ENCODE results near the gene PCDHGA8.
"Not testable (repeated sequence)": the region's sequence is repeated elsewhere in the genome, so short reads cannot be mapped to it uniquely, and the experiment has no call there.

Gene PCDHGA8

GRCh38 chr5:141392429-141393198 is at the start of gene PCDHGA8:
Gene PCDHGA8, plus strand, starts transcription at chr5:141392633. Its CDS starts 181 bp downstream, at chr5:141392814.
- DNase-seq = no peak

DNA sequence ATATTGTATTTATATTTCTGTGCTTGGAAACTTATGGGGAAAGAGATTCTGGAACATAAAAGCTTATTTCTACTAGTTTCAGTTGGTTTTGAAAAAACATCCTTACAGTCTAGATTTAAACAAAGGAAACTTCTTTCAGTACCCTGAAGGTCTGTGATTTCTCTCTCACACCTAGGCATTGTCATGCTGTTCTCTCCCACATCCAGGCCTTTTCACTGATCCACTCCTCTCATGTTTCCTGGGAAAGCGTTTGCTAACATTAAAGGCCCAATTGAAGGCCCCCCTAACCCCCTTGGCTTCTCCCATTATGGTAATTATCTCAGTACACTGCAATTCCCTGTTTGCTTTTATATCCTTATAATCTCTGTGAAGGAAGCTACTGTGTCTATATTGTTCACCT is 49.7 kb upstream of the PCDHGA8 start:
- DNase-seq = no peak

GRCh38 chr5:141343242-141343952 is 49.0 kb upstream of the PCDHGA8 start, which contains the start of gene PCDHGA3:
Gene PCDHGA3, plus strand, starts transcription at chr5:141343829. Its CDS starts 205 bp downstream, at chr5:141344034.
- DNase-seq = no peak

DNA sequence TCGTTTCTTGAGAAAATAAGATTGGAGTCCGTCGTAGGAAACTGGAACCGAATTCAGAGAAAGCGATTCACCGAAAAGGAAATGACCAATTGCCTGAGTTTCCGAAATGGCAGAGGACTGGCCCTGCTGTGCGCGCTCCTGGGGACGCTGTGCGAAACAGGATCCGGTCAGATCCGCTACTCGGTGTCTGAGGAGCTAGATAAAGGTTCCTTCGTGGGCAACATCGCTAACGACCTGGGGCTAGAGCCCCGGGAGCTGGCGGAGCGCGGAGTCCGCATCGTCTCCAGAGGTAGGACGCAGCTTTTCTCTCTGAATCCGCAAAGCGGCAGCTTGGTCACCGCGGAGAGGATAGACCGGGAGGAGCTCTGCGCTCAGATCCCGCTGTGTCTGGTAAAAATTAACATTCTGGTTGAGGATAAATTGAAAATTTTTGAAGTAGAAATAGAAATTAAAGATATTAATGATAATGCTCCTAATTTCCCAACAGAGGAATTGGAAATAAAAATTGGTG is 48.4 kb upstream of the PCDHGA8 start:
- no peak for DNase-seq

- no peak for DNase-seq
Measured at GRCh38 chr5:141345327-141345726, 47.1 kb upstream of the PCDHGA8 start.

GRCh38 chr5:141346017-141346416 is 46.4 kb upstream of the PCDHGA8 start:
- DNase-seq = not testable (repeated sequence)

DNA sequence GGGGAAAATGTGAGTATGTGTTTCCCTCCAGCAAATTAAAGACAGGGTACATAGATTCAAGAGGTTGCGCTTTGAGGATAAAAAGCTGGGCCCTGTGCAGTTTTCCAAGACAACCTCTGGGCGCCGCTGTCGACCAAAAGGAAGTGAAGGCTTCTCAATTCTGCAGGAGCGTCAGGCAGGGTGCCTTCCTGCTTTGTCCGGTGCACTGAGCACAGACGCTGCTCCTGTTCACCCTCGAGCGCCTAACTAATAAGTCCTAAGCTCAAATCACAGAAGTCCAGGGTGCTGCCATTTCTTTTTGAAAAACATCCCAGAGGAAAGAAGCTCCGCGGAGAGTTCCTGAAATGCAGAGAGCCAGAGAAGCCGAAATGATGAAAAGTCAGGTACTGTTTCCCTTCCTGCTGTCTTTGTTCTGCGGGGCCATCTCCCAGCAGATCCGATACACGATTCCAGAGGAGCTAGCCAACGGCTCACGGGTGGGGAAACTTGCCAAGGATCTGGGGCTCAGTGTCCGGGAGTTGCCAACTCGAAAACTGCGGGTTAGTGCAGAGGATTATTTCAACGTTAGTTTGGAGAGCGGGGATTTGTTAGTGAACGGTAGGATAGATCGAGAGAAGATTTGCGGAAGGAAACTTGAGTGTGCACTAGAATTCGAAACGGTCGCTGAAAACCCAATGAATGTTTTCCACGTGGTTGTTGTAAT is 42.4 kb upstream of the PCDHGA8 start, which contains the start of gene PCDHGB1:
PCDHGB1 (plus strand) TSS at position 183 of the 703 bp plus-strand sequence; CDS start at position 345, 162 bp downstream.
- peak; percentile 37 for DNase-seq

DNA sequence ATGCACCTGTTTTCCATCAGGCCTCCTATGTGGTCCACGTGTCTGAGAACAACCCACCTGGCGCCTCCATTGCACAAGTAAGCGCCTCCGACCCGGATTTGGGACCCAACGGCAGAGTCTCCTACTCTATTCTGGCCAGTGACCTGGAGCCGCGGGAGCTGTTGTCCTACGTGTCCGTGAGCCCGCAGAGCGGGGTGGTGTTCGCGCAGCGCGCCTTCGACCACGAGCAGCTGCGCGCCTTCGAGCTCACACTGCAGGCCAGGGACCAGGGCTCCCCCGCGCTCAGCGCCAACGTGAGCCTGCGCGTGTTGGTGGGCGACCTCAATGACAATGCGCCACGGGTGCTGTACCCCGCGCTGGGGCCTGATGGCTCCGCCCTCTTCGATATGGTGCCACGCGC is 40.8 kb upstream of the PCDHGA8 start:
- no peak for DNase-seq

DNA sequence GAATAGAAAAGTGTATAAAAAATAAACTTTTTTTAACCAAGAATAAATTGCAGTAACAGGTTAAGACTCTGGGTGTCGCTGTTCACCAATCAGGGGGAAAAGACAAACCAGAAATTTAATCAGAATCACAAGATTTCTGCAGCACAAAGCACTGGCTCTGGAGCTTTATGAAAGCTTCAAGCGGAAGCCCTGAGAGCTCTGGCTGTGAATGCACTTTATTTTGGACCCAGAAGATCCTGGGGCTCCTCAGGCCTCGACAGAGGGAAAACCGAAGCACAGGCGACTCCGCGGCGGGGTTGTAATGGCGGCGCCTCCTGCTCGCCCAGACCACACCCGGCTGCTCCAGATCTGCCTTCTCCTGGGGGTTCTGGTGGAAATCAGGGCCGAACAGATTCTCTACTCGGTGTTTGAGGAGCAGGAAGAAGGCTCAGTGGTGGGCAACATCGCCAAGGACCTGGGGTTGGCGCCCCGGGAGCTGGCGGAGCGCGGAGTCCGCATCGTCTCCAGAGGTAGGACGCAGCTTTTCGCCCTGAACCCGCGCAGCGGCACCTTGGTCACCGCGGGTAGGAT is 37.4 kb upstream of the PCDHGA8 start, which contains the start of gene PCDHGA4:
PCDHGA4 (plus strand) TSS at position 122 of the 570 bp plus-strand sequence; CDS start at position 209, 87 bp downstream.
- no peak for DNase-seq

DNA sequence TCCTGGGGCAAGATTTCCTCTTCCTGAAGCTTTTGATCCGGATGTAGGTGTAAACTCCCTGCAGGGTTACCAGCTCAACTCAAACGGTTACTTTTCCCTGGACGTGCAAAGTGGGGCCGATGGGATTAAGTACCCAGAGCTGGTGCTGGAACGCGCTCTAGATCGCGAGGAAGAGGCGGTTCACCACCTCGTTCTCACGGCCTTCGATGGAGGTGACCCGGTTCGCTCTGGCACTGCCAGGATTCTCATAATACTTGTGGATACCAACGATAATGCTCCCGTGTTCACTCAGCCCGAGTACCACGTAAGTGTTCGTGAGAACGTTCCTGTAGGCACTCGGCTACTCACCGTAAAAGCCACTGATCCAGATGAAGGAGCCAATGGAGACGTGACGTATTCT is 36.8 kb upstream of the PCDHGA8 start:
- DNase-seq = no peak

GRCh38 chr5:141356133-141356532 is 36.3 kb upstream of the PCDHGA8 start:
- no peak for DNase-seq

- DNase-seq = no peak
Measured at GRCh38 chr5:141356950-141357349, 35.5 kb upstream of the PCDHGA8 start.

DNA sequence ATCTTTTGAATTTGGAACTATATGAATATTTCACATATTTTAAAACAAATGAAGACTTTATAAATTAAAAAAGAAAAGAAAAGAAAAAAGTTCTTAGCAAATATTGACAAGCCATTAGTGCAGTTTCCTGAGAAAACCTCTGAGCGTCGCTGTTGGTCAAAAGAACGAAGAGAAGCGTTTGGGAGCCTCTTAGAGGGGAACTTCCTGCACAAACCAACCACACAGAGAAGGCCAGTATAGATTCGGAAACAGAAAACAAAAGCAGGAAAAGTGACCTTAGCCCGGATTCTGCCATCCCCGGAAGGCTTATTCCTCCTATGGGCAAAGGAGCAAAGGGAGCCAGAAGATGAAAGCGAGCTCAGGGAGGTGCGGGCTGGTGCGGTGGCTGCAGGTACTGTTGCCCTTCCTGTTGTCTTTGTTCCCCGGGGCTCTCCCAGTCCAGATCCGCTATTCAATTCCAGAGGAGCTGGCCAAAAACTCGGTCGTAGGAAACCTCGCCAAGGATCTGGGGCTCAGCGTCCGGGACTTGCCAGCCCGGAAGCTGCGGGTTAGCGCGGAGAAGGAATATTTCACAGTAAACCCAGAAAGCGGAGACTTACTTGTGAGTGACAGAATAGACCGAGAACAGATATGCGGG is 32.5 kb upstream of the PCDHGA8 start, which contains the start of gene PCDHGB2:
PCDHGB2 (plus strand) TSS at position 205 of the 637 bp plus-strand sequence; CDS start at position 347, 142 bp downstream.
- no peak for DNase-seq

GRCh38 chr5:141360685-141361084 is 31.7 kb upstream of the PCDHGA8 start:
- no peak for DNase-seq

GRCh38 chr5:141362719-141363118 is 29.7 kb upstream of the PCDHGA8 start:
- DNase-seq = no peak

GRCh38 chr5:141363952-141364660 is 28.3 kb upstream of the PCDHGA8 start, which contains the start of gene PCDHGA5:
Gene PCDHGA5, plus strand, starts transcription at chr5:141364162. Its CDS starts 169 bp downstream, at chr5:141364331.
- no peak for DNase-seq

DNA sequence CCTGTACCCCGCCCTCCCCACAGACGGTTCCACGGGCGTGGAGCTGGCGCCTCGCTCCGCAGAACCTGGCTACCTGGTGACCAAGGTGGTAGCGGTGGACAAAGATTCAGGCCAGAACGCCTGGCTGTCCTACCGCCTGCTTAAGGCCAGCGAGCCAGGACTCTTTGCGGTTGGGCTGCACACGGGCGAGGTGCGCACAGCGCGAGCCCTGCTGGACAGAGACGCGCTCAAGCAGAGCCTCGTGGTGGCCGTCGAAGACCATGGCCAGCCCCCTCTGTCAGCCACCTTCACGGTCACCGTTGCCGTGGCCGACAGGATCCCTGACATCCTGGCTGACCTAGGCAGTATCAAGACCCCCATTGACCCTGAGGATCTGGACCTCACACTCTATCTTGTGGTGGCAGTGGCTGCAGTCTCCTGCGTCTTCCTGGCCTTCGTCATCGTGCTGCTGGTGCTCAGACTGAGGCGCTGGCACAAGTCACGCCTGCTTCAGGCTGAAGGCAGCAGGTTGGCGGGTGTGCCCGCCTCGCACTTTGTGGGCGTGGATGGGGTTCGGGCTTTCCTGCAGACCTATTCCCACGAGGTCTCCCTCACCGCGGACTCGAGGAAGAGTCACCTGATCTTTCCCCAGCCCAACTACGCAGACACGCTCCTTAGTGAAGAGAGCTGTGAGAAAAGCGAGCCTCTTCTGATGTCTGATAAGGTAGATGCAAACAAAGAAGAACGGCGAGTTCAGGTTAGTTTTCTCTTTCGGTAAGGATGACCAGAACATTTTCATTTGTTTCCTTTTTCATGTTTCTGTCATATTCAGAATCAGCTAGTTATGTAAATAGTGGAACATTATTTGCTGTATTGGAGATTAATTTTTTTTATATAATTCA is 26.2 kb upstream of the PCDHGA8 start:
- no peak for DNase-seq

DNA sequence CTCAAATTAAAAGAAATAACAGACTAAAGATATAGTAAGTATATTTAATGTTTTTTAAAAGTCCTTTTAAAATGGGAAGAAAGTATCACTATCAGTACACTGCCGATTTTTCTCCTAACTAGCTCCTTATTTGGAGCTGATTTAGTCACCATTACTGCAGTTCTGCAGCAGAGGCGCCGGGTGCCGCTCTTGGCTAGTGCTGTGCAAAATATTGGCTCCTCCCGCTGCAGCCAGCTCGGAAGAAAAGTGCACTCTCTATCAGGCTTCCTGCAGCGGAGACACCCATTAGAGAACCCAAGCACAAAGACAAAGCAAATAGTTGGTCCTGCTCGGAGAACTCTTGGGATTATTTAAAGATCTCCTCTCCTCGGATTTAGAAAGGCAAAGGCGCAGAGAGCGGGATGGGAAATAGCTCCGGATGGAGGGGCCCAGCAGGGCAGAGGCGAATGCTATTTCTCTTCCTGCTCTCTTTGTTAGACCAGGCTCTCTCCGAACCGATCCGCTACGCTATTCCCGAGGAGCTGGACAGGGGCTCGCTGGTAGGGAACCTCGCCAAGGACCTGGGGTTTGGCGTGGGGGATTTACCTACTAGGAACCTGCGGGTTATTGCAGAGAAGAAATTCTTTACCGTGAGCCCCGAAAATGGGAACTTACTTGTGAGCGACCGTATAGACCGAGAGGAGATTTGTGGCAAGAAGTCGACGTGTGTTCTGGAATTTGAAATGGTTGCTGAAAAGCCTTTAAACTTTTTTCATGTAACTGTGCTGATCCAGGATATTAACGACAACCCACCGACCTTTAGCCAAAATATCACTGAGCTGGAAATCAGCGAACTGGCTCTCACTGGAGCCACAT is 22.2 kb upstream of the PCDHGA8 start, which contains the start of gene PCDHGB3:
PCDHGB3 (plus strand) TSS at position 249 of the 855 bp plus-strand sequence; CDS start at position 402, 153 bp downstream.
- no peak for DNase-seq
